Measurements from ENCODE around the gene RAE1.
"Not testable (repeated sequence)": the region's sequence is repeated elsewhere in the genome, so short reads cannot be mapped to it uniquely, and the experiment has no call there.

RAE1 gene

DNA sequence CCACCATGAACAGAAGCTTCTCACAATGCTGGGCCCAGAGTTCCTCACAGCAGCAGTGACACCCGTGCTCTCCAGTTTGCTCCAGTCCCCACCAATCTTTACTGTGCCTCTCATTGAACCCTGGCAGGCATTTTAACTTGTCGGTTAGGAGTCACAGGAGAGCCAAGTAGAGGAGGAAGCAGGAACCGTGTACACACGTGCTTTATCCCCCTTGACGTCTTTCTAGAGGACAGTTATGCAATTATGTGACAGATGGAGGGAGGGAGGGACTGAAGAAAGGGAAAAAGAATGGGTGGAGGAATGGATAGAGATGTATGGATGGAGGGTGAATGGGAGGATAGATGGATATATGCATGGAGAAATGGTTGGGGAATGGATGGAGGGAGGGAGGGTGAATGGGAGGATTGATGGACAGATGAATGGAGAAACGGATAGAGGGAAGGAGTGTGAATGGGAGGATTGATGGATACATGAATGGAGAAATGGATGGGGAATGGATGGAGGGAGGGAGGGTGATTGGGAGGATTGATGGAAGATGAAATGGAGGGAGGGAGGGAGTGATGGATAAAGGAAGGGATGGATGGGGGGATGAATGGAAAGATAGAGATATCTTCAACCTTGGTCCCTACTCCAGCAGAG lies 66.1 kb downstream of the RAE1 start:
- DNase-seq: no peak

DNA sequence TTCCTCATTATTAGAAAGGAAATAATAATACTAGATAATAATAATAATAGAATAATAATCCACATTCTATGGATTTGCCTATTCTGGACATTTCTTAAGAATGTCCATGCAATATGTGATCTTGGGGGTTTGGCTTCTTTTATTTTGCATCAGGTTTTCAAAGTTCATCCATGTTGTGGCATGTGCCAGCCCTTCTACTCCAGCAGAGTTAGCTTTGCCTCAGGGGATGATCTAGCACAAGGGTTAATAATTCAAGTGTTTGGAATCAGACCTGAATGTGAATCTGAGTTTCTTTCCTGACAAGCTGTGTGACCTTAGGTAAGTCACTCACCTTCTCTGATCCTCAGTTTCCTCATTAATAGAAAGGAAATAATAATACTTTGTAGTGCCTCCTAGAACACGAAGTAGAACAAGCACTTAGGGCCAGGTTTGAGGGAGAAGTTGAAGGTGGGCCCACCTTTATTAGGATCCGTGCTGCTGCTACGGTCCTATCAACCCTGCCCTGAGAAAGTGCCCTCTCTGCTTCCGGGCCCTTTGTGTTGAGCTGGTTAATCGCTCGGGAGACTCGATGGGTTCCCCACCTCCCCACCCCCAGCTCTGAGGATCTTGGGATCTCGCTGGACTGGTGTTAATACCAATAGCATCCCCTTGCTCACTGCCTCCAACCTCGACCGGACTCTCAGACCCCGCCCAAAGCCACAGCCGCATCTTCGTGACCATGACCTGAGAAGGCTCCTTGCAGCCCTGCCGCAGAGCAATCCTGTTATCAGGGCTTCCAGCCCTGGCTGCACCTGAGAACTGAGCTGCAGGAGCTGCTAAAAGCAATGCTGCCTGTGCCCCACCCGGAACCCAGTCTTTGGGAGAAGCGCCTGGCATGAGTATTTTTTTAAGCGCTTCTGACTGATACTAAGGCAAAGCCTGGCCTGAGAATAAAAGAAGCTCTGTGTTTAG lies 67.0 kb downstream of the RAE1 start:
- no peak for DNase-seq

DNA sequence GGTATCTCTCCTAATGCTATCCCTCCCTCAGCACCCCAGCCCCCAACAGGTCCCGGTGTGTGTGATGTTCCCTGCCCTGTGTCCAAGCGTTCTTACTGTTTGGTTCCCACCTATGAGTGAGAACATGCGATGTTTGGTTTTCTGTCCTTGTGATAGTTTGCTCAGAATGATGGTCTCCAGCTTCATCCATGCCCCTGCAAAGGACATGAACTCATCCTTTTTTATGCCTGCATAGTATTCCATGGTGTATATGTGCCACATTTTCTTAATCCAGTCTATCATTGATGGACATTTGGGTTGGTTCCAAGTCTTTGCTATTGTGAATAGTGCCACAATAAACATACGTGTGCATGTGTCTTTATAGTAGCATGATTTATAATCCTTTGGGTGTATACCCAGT lies 68.4 kb downstream of the RAE1 start:
- DNase-seq: not testable (repeated sequence)

DNA sequence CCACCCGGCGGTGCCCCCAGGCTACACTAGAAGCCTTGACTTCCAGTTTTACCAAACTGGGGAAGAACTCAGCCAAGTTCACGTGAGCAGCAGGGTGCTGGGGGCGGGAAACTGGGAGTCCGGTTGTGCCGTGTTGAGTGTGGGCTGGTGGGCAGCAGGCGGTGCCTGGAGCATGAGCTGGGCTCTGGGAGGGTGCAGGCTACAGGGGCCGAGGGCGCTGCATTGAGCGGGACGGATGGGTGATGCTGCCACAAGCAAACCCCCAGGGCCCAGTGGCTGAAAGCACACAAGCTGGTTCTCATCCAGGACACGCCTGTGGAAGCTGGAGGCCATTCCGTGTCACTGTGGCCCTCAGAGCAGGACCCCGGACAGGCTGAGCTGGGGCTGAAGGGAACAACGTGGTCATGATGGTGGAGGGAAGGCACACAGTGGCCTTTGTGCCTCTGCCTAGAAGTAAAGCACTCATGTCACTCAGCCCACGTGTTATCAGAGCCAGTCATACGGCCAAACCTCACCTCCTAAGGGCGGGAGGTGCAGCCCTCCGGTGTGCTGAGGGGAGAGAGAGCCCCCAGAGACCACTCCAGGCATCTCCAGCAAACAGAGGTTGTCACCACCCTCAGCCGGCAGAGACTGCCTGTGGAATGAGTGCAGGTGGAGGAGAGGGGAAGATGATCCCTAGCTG lies 69.7 kb downstream of the RAE1 start:
- no peak for DNase-seq

DNA sequence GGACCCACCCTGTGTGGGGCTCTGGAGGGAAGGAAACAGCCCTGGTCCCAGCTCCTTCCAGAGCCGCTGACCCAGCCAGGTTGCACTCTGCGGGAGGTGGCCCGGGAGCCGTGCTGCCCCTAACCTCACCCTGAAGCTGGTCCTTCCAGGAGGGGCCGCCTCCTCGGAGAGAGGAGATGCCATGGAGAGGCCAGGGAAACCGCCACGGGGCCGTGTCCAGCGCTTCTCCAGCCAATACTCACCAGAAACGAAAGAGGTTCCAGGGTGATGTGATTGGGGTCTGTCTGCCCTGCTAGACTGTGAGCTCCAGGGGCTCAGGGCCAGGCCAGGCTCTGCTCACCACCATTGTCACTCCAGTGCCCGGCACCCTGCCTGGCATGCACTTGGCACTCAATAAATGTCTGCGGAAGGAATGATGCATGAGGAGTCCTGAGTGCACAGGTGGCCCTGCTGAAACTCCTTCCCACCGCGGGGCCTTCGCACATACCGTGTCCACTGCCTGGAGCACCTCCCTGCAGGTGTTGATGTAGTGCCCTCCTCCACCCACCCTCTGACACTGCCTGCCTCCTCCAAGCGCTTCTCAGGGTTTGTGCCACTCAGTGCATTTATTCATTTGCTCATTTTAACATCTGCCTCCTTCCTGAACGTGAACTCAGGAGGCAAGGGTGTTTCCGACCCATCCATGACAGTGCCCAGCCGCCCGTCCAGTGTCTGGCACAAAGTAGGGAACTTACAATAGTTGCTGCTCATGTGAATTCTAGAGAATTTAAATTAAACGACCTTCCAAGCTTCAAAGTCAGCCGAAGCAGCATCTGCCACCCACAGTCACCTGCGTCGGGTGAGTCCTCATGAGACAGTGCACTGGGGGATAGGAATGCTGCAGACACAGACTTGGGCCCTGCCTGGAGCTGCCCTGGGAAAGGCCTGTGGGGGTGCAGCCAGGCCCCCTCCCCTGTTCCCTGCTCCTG lies 70.5 kb downstream of the RAE1 start:
- no peak for DNase-seq

DNA sequence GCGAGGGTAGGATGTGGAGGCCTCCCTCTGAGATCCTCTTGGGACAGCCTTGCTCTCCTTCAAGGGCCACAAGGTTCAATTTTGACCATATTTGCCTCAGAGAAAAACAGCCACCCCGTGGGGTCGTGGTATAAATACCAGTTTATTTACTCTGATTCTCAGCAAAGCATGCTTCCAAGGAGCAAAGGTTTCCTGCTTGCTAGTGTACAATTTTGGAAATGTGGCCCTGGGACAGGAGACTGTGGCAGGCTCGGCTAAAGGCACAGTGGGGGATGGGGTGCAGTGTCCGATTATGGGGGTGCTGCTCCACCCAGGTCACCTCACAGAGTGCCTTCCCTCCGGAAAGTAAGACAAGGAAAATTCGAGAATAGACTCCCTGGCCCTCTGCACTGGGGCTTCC lies 71.2 kb downstream of the RAE1 start:
- no peak for DNase-seq

DNA sequence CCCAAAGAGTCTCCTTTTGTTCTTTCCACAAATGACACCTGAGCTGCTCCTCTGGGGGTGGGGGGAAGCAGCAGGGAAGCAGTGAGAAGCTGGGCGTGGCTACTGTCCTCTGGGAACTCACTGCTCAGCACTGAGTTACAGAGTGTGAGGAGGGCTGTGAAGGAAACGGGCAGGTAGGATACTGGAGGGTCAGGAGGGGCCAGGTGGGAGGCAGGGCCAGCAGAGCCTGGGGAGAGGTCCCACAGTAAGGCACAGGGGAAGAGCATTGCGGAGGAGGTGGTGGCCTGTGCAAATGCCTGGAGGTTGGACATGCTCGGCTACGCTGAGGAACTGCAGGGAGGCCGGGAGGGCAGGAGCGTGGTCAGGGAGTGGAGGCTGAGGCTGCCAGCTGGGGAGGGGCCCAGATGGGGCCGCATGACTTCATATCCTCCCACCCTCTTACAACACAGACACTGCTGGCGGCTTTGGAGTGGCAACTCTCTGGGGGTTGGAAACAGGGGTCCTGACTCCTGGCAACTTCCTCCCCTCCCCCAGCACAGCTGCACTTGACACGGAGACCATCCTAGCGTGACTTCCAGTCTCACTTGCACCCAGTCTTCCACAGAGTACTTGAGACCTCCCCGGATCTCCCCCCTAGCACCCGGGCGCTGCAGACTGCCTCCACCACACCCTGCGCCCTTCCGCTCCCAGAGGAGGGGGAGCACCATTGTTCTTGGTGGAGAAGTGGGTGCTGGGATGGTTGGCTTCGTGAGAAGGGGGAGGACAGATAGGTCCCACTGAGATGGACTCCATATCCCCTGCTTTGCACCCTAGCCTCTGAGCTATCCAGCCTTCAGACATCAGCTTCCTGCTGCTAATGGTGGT lies 74.3 kb downstream of the RAE1 start:
- DNase-seq: no peak

DNA sequence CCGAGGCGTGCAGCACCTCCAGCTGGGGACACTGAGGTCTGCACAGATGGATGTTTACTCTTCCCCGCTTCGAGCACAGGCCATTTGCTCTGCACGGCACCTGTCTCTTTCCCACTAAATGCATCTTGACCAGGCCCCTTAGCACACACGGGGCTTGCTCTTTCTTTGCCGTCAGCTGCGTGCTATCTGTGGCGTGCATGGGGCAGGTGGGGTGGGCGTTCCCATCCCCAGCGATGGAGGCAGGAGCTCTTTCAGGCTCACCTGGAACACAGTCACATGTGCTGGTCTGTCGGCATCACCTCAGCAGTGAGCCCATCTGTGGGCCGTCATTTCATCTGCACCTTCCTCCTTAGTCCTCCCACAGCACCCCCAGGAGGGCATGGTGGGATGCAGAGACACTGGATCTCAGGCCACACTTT lies 75.2 kb downstream of the RAE1 start:
- peak; percentile 59 for DNase-seq

DNA sequence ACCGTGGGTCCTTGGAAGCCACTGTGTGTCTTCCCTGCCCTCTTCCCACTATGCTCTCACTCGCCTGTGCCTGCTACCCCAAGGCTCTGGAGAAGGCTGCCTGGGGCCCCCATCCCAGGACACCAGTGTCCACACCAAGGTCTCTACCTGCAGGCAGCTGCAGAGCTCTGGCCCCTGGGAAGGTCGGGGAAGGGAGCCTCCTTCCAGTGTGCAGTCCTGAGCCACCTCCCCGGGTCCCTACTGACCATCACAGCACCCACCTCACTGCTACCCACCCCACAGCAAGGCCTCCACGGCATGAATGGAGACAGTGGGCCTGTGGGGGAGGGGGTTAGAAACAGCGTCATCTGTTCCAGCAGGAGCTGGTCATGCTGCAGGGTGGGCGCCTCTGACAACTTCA lies 75.8 kb downstream of the RAE1 start:
- no peak for DNase-seq

DNA sequence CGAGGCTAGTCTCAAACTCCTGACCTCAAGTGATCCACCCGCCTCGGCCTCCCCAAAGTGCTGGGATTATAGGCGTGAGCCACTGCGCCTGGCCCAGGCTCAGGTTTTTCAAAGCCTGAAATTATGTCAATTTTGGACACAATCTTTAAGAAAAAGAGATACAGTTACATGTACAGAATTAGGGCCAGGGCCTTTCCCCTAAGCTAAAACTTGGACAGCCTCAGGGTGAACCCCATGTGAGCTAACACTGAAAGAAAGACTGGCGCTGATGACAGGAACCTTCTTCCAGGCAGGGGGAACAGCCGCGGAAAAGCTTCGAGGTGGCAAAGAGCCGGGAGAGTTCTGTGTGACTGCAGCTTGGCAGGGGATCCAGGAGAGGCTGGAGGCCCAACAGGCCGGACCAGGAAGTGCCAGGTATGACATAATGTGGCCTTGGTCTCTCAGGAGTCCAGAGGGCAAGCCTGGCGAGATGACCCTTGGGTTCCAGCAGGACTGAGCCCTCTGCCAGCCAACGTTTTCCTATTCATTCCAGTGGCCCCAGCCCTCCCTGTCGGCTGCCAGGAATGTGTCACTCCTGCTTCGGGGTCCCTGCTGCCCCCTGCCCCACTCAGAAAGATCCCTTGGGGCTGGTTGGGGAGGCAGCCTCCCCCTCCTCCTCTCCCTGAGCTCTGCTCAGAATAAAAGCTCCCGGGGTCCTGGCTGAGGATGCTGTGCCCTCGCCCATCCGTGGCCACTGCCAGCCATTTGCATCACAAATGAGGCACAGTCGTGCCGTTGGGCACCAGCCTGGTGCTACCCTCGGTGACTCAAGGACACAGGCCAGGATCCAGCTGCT lies 77.5 kb downstream of the RAE1 start:
- no peak for DNase-seq
